GM23248 (cell line): ENCODE measurements around the gene USP10. TPM values are rescaled to one million over a fixed set of nuclear protein-coding genes. Genes with fewer than 3 reads are reported as not detected.

Experiments used
- DNase-seq: peaks from one replicate; pipeline ENCODE4 v3.0.0-alpha.2; 2015
- H2AFZ ChIP-seq: fragments of 200-600 bp; sonication (generic); 2 replicates; pipeline ENCODE4 v1.6.1; 2016; ENCODE audit warnings: antibody characterized with exemption
- H3F3A ChIP-seq: fragments of 200-600 bp; sonication (generic); 2 replicates; pipeline ENCODE4 v1.6.1; 2016; ENCODE audit warnings: mild to moderate bottlenecking, antibody characterized with exemption, mixed run types; ENCODE audit not compliant: insufficient read depth
- H3K27ac ChIP-seq: fragments of 200-600 bp; sonication (generic); 2 replicates; pipeline ENCODE4 v1.5.1; 2016; ENCODE audit warnings: mild to moderate bottlenecking
- H3K27me3 ChIP-seq: fragments of 200-600 bp; sonication (generic); replicated peaks from 2 replicates; pipeline ENCODE4 v1.6.1; 2016; ENCODE audit warnings: mild to moderate bottlenecking; ENCODE audit not compliant: insufficient read depth
- H3K36me3 ChIP-seq: fragments of 200-600 bp; sonication (generic); 2 replicates; pipeline ENCODE4 v1.6.1; 2016; ENCODE audit warnings: low read depth, mild to moderate bottlenecking
- H3K4me1 ChIP-seq: fragments of 200-600 bp; sonication (generic); 2 replicates; pipeline ENCODE4 v1.6.1; 2016; ENCODE audit warnings: mild to moderate bottlenecking; ENCODE audit not compliant: insufficient read depth
- H3K4me2 ChIP-seq: fragments of 200-600 bp; sonication (generic); one replicate; pipeline ENCODE4 v1.6.1; 2016; ENCODE audit warnings: mild to moderate bottlenecking; ENCODE audit not compliant: unreplicated experiment
- H3K4me3 ChIP-seq: fragments of 200-600 bp; sonication (generic); 2 replicates; pipeline ENCODE4 v1.5.1; 2016; ENCODE audit warnings: mild to moderate bottlenecking
- H3K79me2 ChIP-seq: fragments of 200-600 bp; sonication (generic); 2 replicates; pipeline ENCODE4 v1.6.1; 2016; ENCODE audit warnings: mild to moderate bottlenecking; ENCODE audit not compliant: insufficient read depth
- H3K9ac ChIP-seq: fragments of 200-600 bp; sonication (generic); 2 replicates; pipeline ENCODE4 v1.6.1; 2016; ENCODE audit warnings: mild to moderate bottlenecking
- H3K9me2 ChIP-seq: fragments of 200-600 bp; sonication (generic); 2 replicates; pipeline ENCODE4 v1.6.1; 2016; ENCODE audit warnings: mixed run types, mild to moderate bottlenecking, moderate library complexity; ENCODE audit not compliant: insufficient read depth
- H3K9me3 ChIP-seq: fragments of 200-600 bp; sonication (generic); one replicate; pipeline ENCODE4 v1.6.1; 2017; ENCODE audit warnings: low read depth
- H4K20me1 ChIP-seq: fragments of 200-600 bp; sonication (generic); 2 replicates; pipeline ENCODE4 v1.6.0; 2016; ENCODE audit not compliant: insufficient read depth
- EZH2 ChIP-seq: fragments of 200-600 bp; sonication (generic); IDR thresholded peaks from 2 replicates; pipeline ENCODE4 v1.6.1; 2018; ENCODE audit warnings: antibody characterized with exemption, mild to moderate bottlenecking; ENCODE audit not compliant: insufficient read depth, poor library complexity, severe bottlenecking
- EZH2phosphoT487 ChIP-seq: fragments of 200-600 bp; sonication (generic); IDR thresholded peaks from 2 replicates; pipeline ENCODE4 v1.6.1; 2018; ENCODE audit warnings: antibody characterized with exemption, moderate library complexity, mild to moderate bottlenecking, low read depth; ENCODE audit not compliant: insufficient read depth
- WGBS, 2 experiments: methylation state at CpG; one replicate each; pipeline ENCODE4 v1.1.6; 2015 to 2017; ENCODE audit warnings: low lambda C conversion rate in 2 of 2, low coverage in 1 of 2; ENCODE audit errors: missing lambda C conversion rate in 2 of 2; 5-methylcytosine and 5-hydroxymethylcytosine counted together
- in situ Hi-C: fragments of 300-500 bp; cut with MboI; formaldehyde crosslinking; loops from 2 replicates; pipeline ENCODE4 v1.15.0; 2020
- polyA plus RNA-seq: library from polyadenylated mRNA; unstranded; fragments of >200 nt; fragmentation: Nextera tagmentation; extraction: Ambion mirVana; gene quantifications from 2 replicates; pipeline ENCODE4 v1.2.1, GENCODE V29; 2016
- total RNA-seq: library from RNA; depleted of rRNA; stranded (reverse); fragments of >200 nt; shearing (Covaris generic); gene quantifications from 2 replicates; pipeline ENCODE4 v1.2.3, GENCODE V29; 2014

USP10 gene
- total and polyA plus RNA-seq, 2 experiments from 2014 or later, result 48.3 to 74.0 TPM

GRCh38 chr16:84704253-84704652, 4.5 kb downstream of the USP10 start:
- Histone ChIP-seq H3K4me3 (no peak overlapping the region), H3K4me2 (no peak overlapping the region), H3K27ac (no peak overlapping the region), H2AFZ (no peak overlapping the region), H3K27me3 (no peaks in the 10 kb centered on the region), H3K9ac (no peak overlapping the region), H3F3A (peaks cover 6% of the 10 kb centered on the region; the same call in 1 of the 2 replicates), H3K36me3 (no peaks in the 10 kb centered on the region), H3K4me1 (0 out of 2 replicates have a peak, but pooled peaks cover 7% of the 10 kb centered on the region), H3K9me2 (no peaks in the 10 kb centered on the region), H4K20me1 (peaks cover 32% of the 10 kb centered on the region), H3K9me3 (no peaks in the 10 kb centered on the region), H3K79me2 (peaks cover 91% of the 10 kb centered on the region)
- no peak for DNase-seq
- TF ChIP-seq EZH2phosphoT487 (no peak), EZH2 (no peak)
- WGBS, 2 experiments, result 36 to 42% methylated on average over 2 of the region's 2 CpGs
- in situ Hi-C loops, result no loop called here

GRCh38 chr16:84706856-84707255, 7.1 kb downstream of the USP10 start:
- H3K9ac ChIP-seq, result no peak overlapping the region
- 97 to 100% methylated on average over 1 of the region's 1 CpG for WGBS, 2 experiments
- H3K27me3 ChIP-seq, result no peaks in the 10 kb centered on the region
- H3K79me2 ChIP-seq, result peaks cover 100% of the 10 kb centered on the region
- no peaks in the 10 kb centered on the region for H3K9me2 ChIP-seq
- H3K4me3 ChIP-seq, result no peak overlapping the region
- H3K4me1 ChIP-seq, result no peaks in the 10 kb centered on the region
- H2AFZ ChIP-seq, result no peak overlapping the region
- no peaks in the 10 kb centered on the region for H3K36me3 ChIP-seq
- H3K27ac ChIP-seq, result no peak overlapping the region
- in situ Hi-C loops, result no loop called here
- H3K4me2 ChIP-seq, result no peak overlapping the region
- H4K20me1 ChIP-seq, result peaks cover 42% of the 10 kb centered on the region
- no peak for DNase-seq
- TF ChIP-seq EZH2phosphoT487 (no peak), EZH2 (no peak)
- no peaks in the 10 kb centered on the region for H3K9me3 ChIP-seq
- H3F3A ChIP-seq, result peaks cover 6% of the 10 kb centered on the region; the same call in 1 of the 2 replicates

DNA sequence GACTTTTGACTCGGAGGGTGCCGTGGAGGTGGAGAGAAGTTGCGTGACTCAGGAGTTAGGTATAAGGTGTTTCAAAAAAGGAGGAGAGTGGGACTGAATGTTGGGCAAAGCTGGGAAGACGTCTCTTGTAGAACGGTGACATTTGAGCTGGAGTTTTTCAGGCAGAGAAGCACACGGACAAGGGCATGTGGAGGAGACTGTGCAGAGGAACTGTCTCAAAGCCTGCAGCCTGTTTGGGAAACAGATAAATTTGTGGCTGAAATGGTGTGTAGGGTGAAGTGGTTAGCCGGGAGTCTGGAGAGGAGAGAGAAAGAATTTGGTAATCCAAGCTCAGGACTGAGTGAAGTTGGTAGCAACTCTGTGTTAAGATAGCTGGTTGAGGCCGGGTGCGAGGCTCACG, 9.8 kb downstream of the USP10 start:
- in situ Hi-C loops, result no loop called here

GRCh38 chr16:84710686-84711085, 10.9 kb downstream of the USP10 start:
- no peak overlapping the region for H3K4me2 ChIP-seq
- H3F3A ChIP-seq, result peaks cover 6% of the 10 kb centered on the region; the same call in 1 of the 2 replicates
- H3K9me3 ChIP-seq, result no peaks in the 10 kb centered on the region
- no peaks in the 10 kb centered on the region for H3K27me3 ChIP-seq
- H3K9me2 ChIP-seq, result no peaks in the 10 kb centered on the region
- no peak for DNase-seq
- H3K36me3 ChIP-seq, result no peaks in the 10 kb centered on the region
- 83 to 86% methylated on average over 11 of the region's 11 CpGs for WGBS, 2 experiments
- no peak overlapping the region for H3K4me3 ChIP-seq
- H2AFZ ChIP-seq, result no peak overlapping the region
- H3K79me2 ChIP-seq, result peaks cover 100% of the 10 kb centered on the region
- no peaks in the 10 kb centered on the region for H3K4me1 ChIP-seq
- in situ Hi-C loops, result no loop called here
- H3K27ac ChIP-seq, result no peak overlapping the region
- peaks cover 37% of the 10 kb centered on the region; the same call in 1 of the 2 replicates for H4K20me1 ChIP-seq
- no peak overlapping the region for H3K9ac ChIP-seq
- TF ChIP-seq EZH2phosphoT487 (no peak), EZH2 (no peak)

More for the DNA sequence above, 9.8 kb downstream of the USP10 start:
- H3K9me2 ChIP-seq, result no peaks in the 10 kb centered on the region
- H3K4me1 ChIP-seq, result no peaks in the 10 kb centered on the region
- H2AFZ ChIP-seq, result no peak overlapping the region
- no peaks in the 10 kb centered on the region for H3K9me3 ChIP-seq
- no peak for DNase-seq
- no peaks in the 10 kb centered on the region for H3K36me3 ChIP-seq
- H3K4me2 ChIP-seq, result no peak overlapping the region
- H3K27ac ChIP-seq, result no peak overlapping the region
- H4K20me1 ChIP-seq, result peaks cover 37% of the 10 kb centered on the region; the same call in 1 of the 2 replicates
- no peak overlapping the region for H3K4me3 ChIP-seq
- 89 to 94% methylated on average over 10 of the region's 10 CpGs for WGBS, 2 experiments
- H3F3A ChIP-seq, result peaks cover 6% of the 10 kb centered on the region; the same call in 1 of the 2 replicates
- H3K27me3 ChIP-seq, result no peaks in the 10 kb centered on the region
- TF ChIP-seq EZH2phosphoT487 (no peak), EZH2 (no peak)
- H3K9ac ChIP-seq, result no peak overlapping the region
- peaks cover 100% of the 10 kb centered on the region for H3K79me2 ChIP-seq

DNA sequence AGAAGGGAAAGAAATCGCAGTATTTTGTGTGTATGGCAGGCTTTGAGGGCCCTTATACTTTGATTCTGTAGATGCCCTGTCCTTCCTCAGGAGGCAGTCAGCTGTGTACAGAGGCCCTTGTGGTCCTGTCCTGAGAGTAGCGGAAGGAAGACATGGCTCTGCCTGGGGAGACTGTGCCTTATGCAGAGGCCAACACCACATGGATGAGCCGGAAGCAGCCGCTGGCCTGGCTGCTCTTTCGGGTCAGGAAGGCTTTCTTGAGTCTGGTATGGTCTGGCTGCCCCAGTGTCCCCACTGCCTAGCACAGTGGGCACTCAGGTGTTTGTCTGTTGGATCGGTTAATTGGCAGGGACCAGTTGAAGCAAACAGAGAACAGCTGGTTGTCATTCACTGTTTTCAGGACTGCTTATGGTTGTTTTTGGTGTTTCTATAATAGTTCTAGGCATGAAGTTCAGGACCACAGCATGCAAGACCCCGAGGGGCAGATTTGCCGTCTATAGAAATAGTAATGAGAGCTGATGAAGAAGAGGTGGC, 12.4 kb downstream of the USP10 start:
- H3K36me3 ChIP-seq, result no peaks in the 10 kb centered on the region
- no peaks in the 10 kb centered on the region for H3K27me3 ChIP-seq
- H3K27ac ChIP-seq, result no peak overlapping the region
- no peak overlapping the region for H3K4me2 ChIP-seq
- H4K20me1 ChIP-seq, result peaks cover 34% of the 10 kb centered on the region; the same call in 1 of the 2 replicates
- in situ Hi-C loops, result no loop called here
- TF ChIP-seq EZH2 (no peak), EZH2phosphoT487 (no peak)
- H3K9ac ChIP-seq, result no peak overlapping the region
- peaks cover 1% of the 10 kb centered on the region; the same call in 1 of the 2 replicates for H3F3A ChIP-seq
- no peaks in the 10 kb centered on the region for H3K9me2 ChIP-seq
- no peak overlapping the region for H3K4me3 ChIP-seq
- peaks cover 100% of the 10 kb centered on the region for H3K79me2 ChIP-seq
- H3K4me1 ChIP-seq, result no peaks in the 10 kb centered on the region
- H3K9me3 ChIP-seq, result no peaks in the 10 kb centered on the region
- H2AFZ ChIP-seq, result no peak overlapping the region
- WGBS, 2 experiments, result 96 to 99% methylated on average over 8 of the region's 8 CpGs
- no peak for DNase-seq
